GM12878 (cell line): ENCODE measurements around the gene TMEM235.

ENCODE experiments used
- CHD4 ChIP-seq: fragments of 200-600 bp; sonication (generic); IDR thresholded peaks from 2 replicates; pipeline ENCODE4 v1.6.1; 2016; ENCODE audit warnings: mild to moderate bottlenecking
- CTCF ChIP-seq, 3 experiments: IDR thresholded peaks in 2 of 3; conservative IDR thresholded peaks in 1 of 3; 2 replicates each; pipeline ENCODE4 v1.5.1; 2011; ENCODE audit warnings: low read depth in 3 of 3, low read length in 3 of 3, mild to moderate bottlenecking in 3 of 3, control low read depth in 2 of 3, moderate library complexity in 2 of 3, inconsistent platforms in 1 of 3, mixed read lengths in 1 of 3; ENCODE audit not compliant: control insufficient read depth in 2 of 3, insufficient read depth in 1 of 3; ENCODE audit errors: extremely low read depth in 1 of 3
- EP300 ChIP-seq, 2 experiments: fragments of 150-350 bp in 1 of 2; IDR thresholded peaks; 2 replicates each; pipeline ENCODE4 v1.6.1; 2011 to 2012; ENCODE audit warnings: low read depth in 2 of 2, low read length in 2 of 2, borderline replicate concordance in 1 of 2, improper control_type of control experiment in 1 of 2, inconsistent platforms in 1 of 2; ENCODE audit not compliant: control insufficient read depth in 1 of 2
- FOS ChIP-seq: IDR thresholded peaks from 3 replicates; pipeline ENCODE4 v1.6.1; 2011; ENCODE audit warnings: borderline replicate concordance; ENCODE audit not compliant: insufficient read length; ENCODE audit errors: extremely low read depth
- TCF12 ChIP-seq: IDR thresholded peaks from 2 replicates; pipeline ENCODE4 v1.6.1; 2011; ENCODE audit warnings: low read depth, mild to moderate bottlenecking, low read length
- TF ChIP-seq, protein P1 (sequence below): IDR thresholded peaks from 2 replicates; pipeline ENCODE4 v1.6.1; 2011; ENCODE audit warnings: low read depth, low read length, improper control_type of control experiment, borderline replicate concordance
- TF ChIP-seq, protein P2 (sequence below): fragments of 450-650 bp; formaldehyde crosslinking; IDR thresholded peaks from 2 replicates; pipeline ENCODE4 v1.4.0; 2022; ENCODE audit warnings: mild to moderate bottlenecking, moderate library complexity

DNA sequence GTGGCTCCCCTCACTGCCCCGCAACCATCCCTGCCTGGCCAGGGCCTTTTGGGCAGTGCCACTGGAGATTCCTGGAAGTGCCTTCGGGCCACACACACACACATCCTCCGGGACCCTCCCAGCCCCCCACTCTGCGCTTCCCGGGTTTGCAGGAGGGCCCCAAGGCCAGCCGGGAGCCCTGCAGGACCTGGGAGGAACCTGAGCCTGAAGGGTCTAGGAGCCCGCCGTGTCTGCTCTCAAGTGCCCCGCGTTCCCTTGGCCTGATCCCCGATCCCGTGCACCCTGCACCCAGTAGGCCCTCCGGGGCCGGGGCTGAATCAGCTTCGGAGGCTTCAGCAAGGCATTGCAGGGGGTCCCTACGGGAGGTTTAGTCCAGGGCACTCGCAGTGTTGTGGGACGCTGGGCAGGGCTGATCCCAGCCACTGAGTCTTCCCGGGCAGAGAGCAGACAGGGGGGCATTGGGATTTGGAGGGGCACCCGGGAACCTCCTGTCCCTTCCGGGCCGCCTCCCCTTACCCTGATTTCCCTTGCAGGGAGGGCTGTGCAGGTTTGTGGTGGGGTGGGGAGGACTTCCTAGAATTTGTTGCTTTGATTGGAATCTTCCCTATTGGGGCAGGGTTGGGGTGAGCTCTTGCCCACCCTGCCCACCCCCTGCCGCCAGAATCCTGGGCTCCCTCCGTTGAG is 36.9 kb downstream of the TMEM235 start:
- no peak for TF ChIP-seq CTCF (IDR thresholded peaks at IDR 0.05 in 2 of 3, conservative IDR thresholded peaks at IDR 0.05 in 1 of 3; ENCODE audit: control insufficient read depth in 2 of 3, extremely low read depth in 1 of 3, insufficient read depth in 1 of 3, low read depth in 3 of 3, low read length in 3 of 3)
- TF ChIP-seq, protein P1, sequence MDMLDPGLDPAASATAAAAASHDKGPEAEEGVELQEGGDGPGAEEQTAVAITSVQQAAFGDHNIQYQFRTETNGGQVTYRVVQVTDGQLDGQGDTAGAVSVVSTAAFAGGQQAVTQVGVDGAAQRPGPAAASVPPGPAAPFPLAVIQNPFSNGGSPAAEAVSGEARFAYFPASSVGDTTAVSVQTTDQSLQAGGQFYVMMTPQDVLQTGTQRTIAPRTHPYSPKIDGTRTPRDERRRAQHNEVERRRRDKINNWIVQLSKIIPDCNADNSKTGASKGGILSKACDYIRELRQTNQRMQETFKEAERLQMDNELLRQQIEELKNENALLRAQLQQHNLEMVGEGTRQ, result no peak
- TF ChIP-seq TCF12, result no peak
- TF ChIP-seq, protein P2, sequence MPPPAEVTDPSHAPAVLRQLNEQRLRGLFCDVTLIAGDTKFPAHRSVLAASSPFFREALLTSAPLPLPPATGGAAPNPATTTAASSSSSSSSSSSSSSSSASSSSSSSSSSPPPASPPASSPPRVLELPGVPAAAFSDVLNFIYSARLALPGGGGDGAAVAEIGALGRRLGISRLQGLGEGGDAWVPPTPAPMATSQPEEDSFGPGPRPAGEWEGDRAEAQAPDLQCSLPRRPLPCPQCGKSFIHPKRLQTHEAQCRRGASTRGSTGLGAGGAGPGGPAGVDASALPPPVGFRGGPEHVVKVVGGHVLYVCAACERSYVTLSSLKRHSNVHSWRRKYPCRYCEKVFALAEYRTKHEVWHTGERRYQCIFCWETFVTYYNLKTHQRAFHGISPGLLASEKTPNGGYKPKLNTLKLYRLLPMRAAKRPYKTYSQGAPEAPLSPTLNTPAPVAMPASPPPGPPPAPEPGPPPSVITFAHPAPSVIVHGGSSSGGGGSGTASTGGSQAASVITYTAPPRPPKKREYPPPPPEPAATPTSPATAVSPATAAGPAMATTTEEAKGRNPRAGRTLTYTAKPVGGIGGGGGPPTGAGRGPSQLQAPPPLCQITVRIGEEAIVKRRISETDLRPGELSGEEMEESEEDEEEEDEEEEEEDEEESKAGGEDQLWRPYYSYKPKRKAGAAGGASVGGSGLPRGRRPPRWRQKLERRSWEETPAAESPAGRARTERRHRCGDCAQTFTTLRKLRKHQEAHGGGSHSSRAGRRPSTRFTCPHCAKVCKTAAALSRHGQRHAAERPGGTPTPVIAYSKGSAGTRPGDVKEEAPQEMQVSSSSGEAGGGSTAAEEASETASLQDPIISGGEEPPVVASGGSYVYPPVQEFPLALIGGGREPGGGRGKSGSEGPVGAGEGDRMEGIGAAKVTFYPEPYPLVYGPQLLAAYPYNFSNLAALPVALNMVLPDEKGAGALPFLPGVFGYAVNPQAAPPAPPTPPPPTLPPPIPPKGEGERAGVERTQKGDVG (CRISPR knock-in tag), result no peak
- no peak for TF ChIP-seq EP300 (IDR thresholded peaks at IDR 0.05; ENCODE audit: borderline replicate concordance in 1 of 2, control insufficient read depth in 1 of 2, low read depth in 2 of 2, low read length in 2 of 2)
- no peak for TF ChIP-seq FOS
- TF ChIP-seq CHD4, result no peak
